ENCODE data around the gene CPNE4. TPM values are rescaled to one million over a fixed set of nuclear protein-coding genes. Genes with fewer than 3 reads are reported as not detected.

The CPNE4 gene
- total RNA-seq, 1 experiment from 2014 or later: 1.9 TPM

DNA sequence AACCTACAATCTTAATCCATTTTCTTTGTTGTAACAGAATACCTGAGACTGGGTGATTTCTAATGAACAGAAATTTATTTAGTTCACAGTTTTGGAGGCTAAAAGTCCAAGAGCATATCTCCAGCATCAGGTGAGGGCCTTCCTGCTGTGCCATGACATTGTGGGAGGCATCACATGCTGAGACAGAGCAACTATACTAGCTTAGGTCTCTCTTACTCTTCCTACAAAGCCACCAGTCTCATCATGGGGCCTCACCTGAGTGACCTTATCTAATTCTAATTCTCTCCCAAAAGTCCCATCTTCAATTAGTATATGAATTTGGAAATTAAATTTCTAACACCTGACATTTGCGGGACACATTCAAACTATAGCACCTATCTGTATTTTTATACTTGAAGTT is 285.0 kb downstream of the CPNE4 start:
- Histone ChIP-seq H4K91ac (ENCODE audit: insufficient read length, low read depth, low read length) (no peak overlapping the region), H3K4me2 (ENCODE audit: insufficient read depth, insufficient read length, low read length) (no peak overlapping the region), H2BK12ac (ENCODE audit: insufficient read length, low read depth, low read length) (no peak overlapping the region), H3K56ac (ENCODE audit: insufficient read length, low read depth, low read length) (no peak overlapping the region), H2BK120ac (ENCODE audit: low read depth, low read length, poor library complexity, severe bottlenecking) (no peak overlapping the region), H3K9me3 (ENCODE audit: control insufficient read depth, low read depth, low read length) (no peaks in the 10 kb centered on the region), H3T11ph (ENCODE audit: low read length) (no peak overlapping the region), H2AK5ac (ENCODE audit: insufficient read length, low read length) (no peak overlapping the region), H3K23ac (ENCODE audit: insufficient read length, low read depth, low read length) (no peak overlapping the region), H3K27ac (ENCODE audit: insufficient read length, low read depth, low read length) (no peak overlapping the region), H3K4me1 (ENCODE audit: insufficient read depth, low read length) (no peaks in the 10 kb centered on the region), H4K5ac (ENCODE audit: insufficient read length, low read depth, low read length) (no peak overlapping the region), H3K18ac (ENCODE audit: insufficient read length, low read depth, low read length) (no peak overlapping the region), H2BK5ac (ENCODE audit: insufficient read length, low read length) (no peak overlapping the region), H3K14ac (ENCODE audit: insufficient read depth, low read length) (no peak overlapping the region), H3K27me3 (ENCODE audit: insufficient read depth, low read length) (no peaks in the 10 kb centered on the region), H4K20me1 (ENCODE audit: control insufficient read depth, insufficient read depth, insufficient read length) (no peaks in the 10 kb centered on the region), H4K8ac (replicated peaks; ENCODE audit: insufficient read length, low read depth, low read length) (no peak overlapping the region), H3K23me2 (ENCODE audit: insufficient read length, low read depth, low read length, poor library complexity, severe bottlenecking) (no peaks in the 10 kb centered on the region), H2AFZ (ENCODE audit: low read length) (no peak overlapping the region), H3K9ac (ENCODE audit: extremely low read depth, insufficient read length, low read length) (no peak overlapping the region), H3K79me1 (ENCODE audit: insufficient read depth, low read depth, low read length, poor library complexity, severe bottlenecking) (no peaks in the 10 kb centered on the region), H2BK15ac (ENCODE audit: low read depth, low read length) (no peak overlapping the region), H2BK20ac (ENCODE audit: low read depth, low read length, poor library complexity, severe bottlenecking) (no peak overlapping the region), H3K4ac (ENCODE audit: low read depth, low read length) (no peak overlapping the region), H3K79me2 (ENCODE audit: insufficient read depth, low read length) (no peaks in the 10 kb centered on the region)
- WGBS (ENCODE audit: extremely low coverage, insufficient read length, low lambda C conversion rate): no CpG with 5 or more reads among the region's 1 CpG
- Mint-ChIP-seq H3K9me3 (no peaks in the 10 kb centered on the region), H3K4me1 (peaks cover 5 to 11% of the 10 kb centered on the region in 2 experiments; a peak in 2 of 4 replicates), H3K27me3 (ENCODE audit: low read depth) (no peaks in the 10 kb centered on the region), H3K4me3 (no peak overlapping the region), H3K36me3 (ENCODE audit: insufficient read depth in 1 of 3, low read depth in 3 of 3) (no peaks in the 10 kb centered on the region), H3K27ac (no peak overlapping the region)
- DNase-seq: no peak
- TF ChIP-seq, protein P1, sequence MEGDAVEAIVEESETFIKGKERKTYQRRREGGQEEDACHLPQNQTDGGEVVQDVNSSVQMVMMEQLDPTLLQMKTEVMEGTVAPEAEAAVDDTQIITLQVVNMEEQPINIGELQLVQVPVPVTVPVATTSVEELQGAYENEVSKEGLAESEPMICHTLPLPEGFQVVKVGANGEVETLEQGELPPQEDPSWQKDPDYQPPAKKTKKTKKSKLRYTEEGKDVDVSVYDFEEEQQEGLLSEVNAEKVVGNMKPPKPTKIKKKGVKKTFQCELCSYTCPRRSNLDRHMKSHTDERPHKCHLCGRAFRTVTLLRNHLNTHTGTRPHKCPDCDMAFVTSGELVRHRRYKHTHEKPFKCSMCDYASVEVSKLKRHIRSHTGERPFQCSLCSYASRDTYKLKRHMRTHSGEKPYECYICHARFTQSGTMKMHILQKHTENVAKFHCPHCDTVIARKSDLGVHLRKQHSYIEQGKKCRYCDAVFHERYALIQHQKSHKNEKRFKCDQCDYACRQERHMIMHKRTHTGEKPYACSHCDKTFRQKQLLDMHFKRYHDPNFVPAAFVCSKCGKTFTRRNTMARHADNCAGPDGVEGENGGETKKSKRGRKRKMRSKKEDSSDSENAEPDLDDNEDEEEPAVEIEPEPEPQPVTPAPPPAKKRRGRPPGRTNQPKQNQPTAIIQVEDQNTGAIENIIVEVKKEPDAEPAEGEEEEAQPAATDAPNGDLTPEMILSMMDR (conservative IDR thresholded peaks at IDR 0.05): no peak
